IMR-90 (cell line): ENCODE results near the gene TOR4A. TPM values are rescaled to one million over a fixed set of nuclear protein-coding genes. Genes with fewer than 3 reads are reported as not detected.
A peak's percentile ranks its signal among the peaks of the same experiment; 100 is the strongest.

Experiments used
- ATAC-seq: fragments of 200-7000 bp; cut with Tn5 transposase; 2 replicates; pipeline ENCODE4 v1.9.1; 2020; ENCODE audit warnings: low read depth, mild to moderate bottlenecking, moderate library complexity
- BruUV-seq: library from RNA; stranded (reverse); fragments of 400-500 nt; replicated peaks from 2 replicates; lab custom pipeline; 2021; lab: Mats Ljungman, UMichigan
- CTCF ChIA-PET: fragments of 300-600 bp; formaldehyde crosslinking; extraction: SDS; loops from one replicate; lab custom pipeline; 2021; ENCODE audit warnings: antibody characterized with exemption; lab: Yijun Ruan, JAX
- POLR2A ChIA-PET: fragments of 300-600 bp; sonication (Branson Sonifier 250); formaldehyde crosslinking; loops from one replicate; lab custom pipeline; 2022; ENCODE audit warnings: antibody characterized with exemption; ENCODE audit not compliant: unreplicated experiment; lab: Charles Lee
- DNase-seq: peaks from one replicate; pipeline ENCODE4 v3.0.0; 2013
- H2AFZ ChIP-seq: replicated peaks from 2 replicates; pipeline ENCODE3; 2013; ENCODE audit warnings: low read length, mild to moderate bottlenecking; ENCODE audit not compliant: poor library complexity
- H2AK5ac ChIP-seq: 2 replicates; pipeline ENCODE4 v1.6.1; 2013; ENCODE audit warnings: low read depth, low read length, inconsistent platforms
- H2AK9ac ChIP-seq: replicated peaks from 2 replicates; pipeline ENCODE3; 2013; ENCODE audit warnings: mild to moderate bottlenecking, low read depth, low read length, moderate library complexity; ENCODE audit not compliant: poor library complexity
- H2BK120ac ChIP-seq: 2 replicates; pipeline ENCODE4 v1.6.1; 2013; ENCODE audit warnings: low read depth, low read length, inconsistent platforms
- H2BK15ac ChIP-seq: 3 replicates; pipeline ENCODE4 v1.6.1; 2013; ENCODE audit warnings: low read depth, low read length, inconsistent platforms
- H2BK20ac ChIP-seq: 2 replicates; pipeline ENCODE4 v1.6.1; 2013; ENCODE audit warnings: low read depth, mild to moderate bottlenecking, inconsistent platforms, low read length, moderate library complexity
- H2BK5ac ChIP-seq: 2 replicates; pipeline ENCODE4 v1.6.1; 2013; ENCODE audit warnings: mild to moderate bottlenecking, low read depth, low read length, inconsistent platforms; ENCODE audit not compliant: poor library complexity, severe bottlenecking
- H3K14ac ChIP-seq: replicated peaks from 2 replicates; pipeline ENCODE4 v1.6.1; 2013; ENCODE audit warnings: low read depth, low read length, inconsistent platforms
- H3K18ac ChIP-seq: 2 replicates; pipeline ENCODE4 v1.6.1; 2013; ENCODE audit warnings: low read depth, low read length, control low read depth
- H3K23ac ChIP-seq: 2 replicates; pipeline ENCODE4 v1.6.1; 2013; ENCODE audit warnings: low read depth, low read length, inconsistent platforms
- H3K27ac ChIP-seq: 2 replicates; pipeline ENCODE4 v1.5.1; 2013; ENCODE audit warnings: mild to moderate bottlenecking, control low read depth, low read length; ENCODE audit not compliant: insufficient read depth
- H3K27me3 ChIP-seq: 2 replicates; pipeline ENCODE4 v1.6.1; 2013; ENCODE audit warnings: low read length; ENCODE audit not compliant: control insufficient read depth, insufficient read depth
- H3K36me3 ChIP-seq: 2 replicates; pipeline ENCODE4 v1.6.1; 2013; ENCODE audit warnings: low read length, mixed read lengths; ENCODE audit not compliant: control insufficient read depth, insufficient read depth
- H3K4ac ChIP-seq: 2 replicates; pipeline ENCODE4 v1.6.1; 2013; ENCODE audit warnings: low read depth, low read length, inconsistent platforms
- H3K4me1 ChIP-seq: 2 replicates; pipeline ENCODE4 v1.6.1; 2013; ENCODE audit warnings: low read length, mixed read lengths; ENCODE audit not compliant: control insufficient read depth, insufficient read depth
- H3K4me2 ChIP-seq: 2 replicates; pipeline ENCODE4 v1.6.1; 2013; ENCODE audit warnings: low read depth, mild to moderate bottlenecking, control low read depth, low read length, moderate library complexity
- H3K4me3 ChIP-seq: 2 replicates; pipeline ENCODE4 v1.5.1; 2013; ENCODE audit warnings: low read depth, mild to moderate bottlenecking, control low read depth, low read length, moderate library complexity; ENCODE audit not compliant: insufficient read depth
- H3K56ac ChIP-seq: 2 replicates; pipeline ENCODE4 v1.6.1; 2013; ENCODE audit warnings: low read length, inconsistent platforms; ENCODE audit not compliant: insufficient read depth; ENCODE audit errors: extremely low read depth
- H3K79me1 ChIP-seq, 2 experiments: 2 replicates each; pipeline ENCODE4 v1.6.1; 2013; ENCODE audit warnings: low read length in 2 of 2, inconsistent platforms in 1 of 2, low read depth in 1 of 2
- H3K9ac ChIP-seq: 2 replicates; pipeline ENCODE4 v1.6.1; 2013; ENCODE audit warnings: low read depth, low read length, control low read depth
- H3K9me1 ChIP-seq: 2 replicates; pipeline ENCODE4 v1.6.1; 2013; ENCODE audit warnings: low read length, inconsistent platforms; ENCODE audit not compliant: insufficient read depth
- H3K9me3 ChIP-seq: 2 replicates; pipeline ENCODE4 v1.6.1; 2013; ENCODE audit warnings: low read length; ENCODE audit not compliant: control insufficient read depth, insufficient read depth
- H4K20me1 ChIP-seq: 2 replicates; pipeline ENCODE4 v1.6.1; 2013; ENCODE audit warnings: low read length, inconsistent platforms; ENCODE audit not compliant: insufficient read depth
- H4K5ac ChIP-seq: 2 replicates; pipeline ENCODE4 v1.6.1; 2013; ENCODE audit warnings: mild to moderate bottlenecking, low read depth, low read length, control low read depth
- H4K8ac ChIP-seq, 2 experiments: 2 replicates each; pipeline ENCODE4 v1.6.1; 2013; ENCODE audit warnings: low read depth in 2 of 2, low read length in 2 of 2, control low read depth in 1 of 2, inconsistent platforms in 1 of 2
- H4K91ac ChIP-seq: 2 replicates; pipeline ENCODE4 v1.6.1; 2013; ENCODE audit warnings: low read depth, low read length, inconsistent platforms; ENCODE audit not compliant: insufficient read depth
- BHLHE40 ChIP-seq: fragments of 150-350 bp; IDR thresholded peaks from 2 replicates; pipeline ENCODE4 v1.6.1; 2016; ENCODE audit warnings: mild to moderate bottlenecking, low read depth, low read length
- ELK1 ChIP-seq: fragments of 150-350 bp; IDR thresholded peaks from 2 replicates; pipeline ENCODE4 v1.6.1; 2016; ENCODE audit warnings: low read depth, mild to moderate bottlenecking, low read length, moderate library complexity, borderline replicate concordance
- FOS ChIP-seq: fragments of 150-350 bp; IDR thresholded peaks from 2 replicates; pipeline ENCODE4 v1.6.1; 2016; ENCODE audit warnings: low read depth, low read length
- MAFK ChIP-seq: IDR thresholded peaks from 2 replicates; pipeline ENCODE4 v1.6.1; 2012; ENCODE audit warnings: low read depth, low read length, improper control_type of control experiment
- MXI1 ChIP-seq: IDR thresholded peaks from 2 replicates; pipeline ENCODE4 v1.6.1; 2012; ENCODE audit warnings: low read depth, mild to moderate bottlenecking, low read length, moderate library complexity, borderline replicate concordance
- RAD21 ChIP-seq: IDR thresholded peaks from 2 replicates; pipeline ENCODE4 v1.6.1; 2012; ENCODE audit warnings: low read length, improper control_type of control experiment
- RCOR1 ChIP-seq: IDR thresholded peaks from 2 replicates; pipeline ENCODE4 v1.6.1; 2012; ENCODE audit warnings: mild to moderate bottlenecking, low read length, improper control_type of control experiment; ENCODE audit not compliant: insufficient replicate concordance
- WGBS, 2 experiments: methylation state at CpG; one replicate each; pipeline versions ENCODE4 v1.1.5 to v1.1.7; 2013; ENCODE audit warnings: missing lambda C conversion rate in 2 of 2; ENCODE audit not compliant: insufficient read length in 1 of 2; ENCODE audit errors: extremely low coverage in 2 of 2; 5-methylcytosine and 5-hydroxymethylcytosine counted together
- dilution Hi-C: fragments of 300-500 bp; cut with HindIII; formaldehyde crosslinking; loops from one replicate; pipeline ENCODE4 v1.14.3; 2018; ENCODE audit warnings: low sequenced_read_pairs; ENCODE audit not compliant: unreplicated experiment
- in situ Hi-C: fragments of 300-500 bp; cut with MboI; formaldehyde crosslinking; loops from 3 replicates; pipeline ENCODE4 v1.14.3; 2019; ENCODE audit warnings: low sequenced_read_pairs, inconsistent platforms, mixed read lengths
- intact Hi-C: fragments of 100-400 bp; cut with micrococcal nuclease; formaldehyde crosslinking; loops from 2 replicates; pipeline ENCODE4 v1.10.0; 2022
- polyA plus RNA-seq, 3 experiments: library from polyadenylated mRNA; depleted of rRNA; stranded (reverse); fragments of >200 nt; gene quantifications; 2 replicates each; pipeline ENCODE4 v1.2.3, GENCODE V29; 2012; ENCODE audit warnings: low replicate concordance in 1 of 3
- total RNA-seq: library from RNA; depleted of rRNA; stranded (reverse); fragments of >200 nt; gene quantifications from 2 replicates; pipeline ENCODE4 v1.2.3, GENCODE V29; 2012

The TOR4A gene
- total and polyA plus RNA-seq, 2 of the 4 experiments (the other 2 are of a cell fraction), result 9.7 to 22.9 TPM

- no peak overlapping the region for H2BK5ac ChIP-seq
- in situ Hi-C loops, result no loop called here
- no peak overlapping the region for H4K5ac ChIP-seq
- H3K18ac ChIP-seq, result no peak overlapping the region
- H2AK9ac ChIP-seq, result peak overlapping the region; percentile 50
- H3K9me1 ChIP-seq, result no peaks in the 10 kb centered on the region
- H3K4me1 ChIP-seq, result peaks cover 5% of the 10 kb centered on the region; the same call in 1 of the 2 replicates
- no peak for TF ChIP-seq ELK1
- no peak for TF ChIP-seq RCOR1
- no peak for TF ChIP-seq FOS
- TF ChIP-seq BHLHE40, result no peak
- no peak for TF ChIP-seq MAFK
- TF ChIP-seq MXI1, result no peak
- TF ChIP-seq RAD21, result no peak
- H3K27ac ChIP-seq, result no peak overlapping the region
- no peak overlapping the region for H2BK20ac ChIP-seq
- peaks cover 8 to 27% of the 10 kb centered on the region in 2 experiments; a peak in 3 of 4 replicates for H3K79me1 ChIP-seq
- no peak overlapping the region for H3K23ac ChIP-seq
- DNase-seq (no peak), ATAC-seq (no peak)
- no peak overlapping the region for H3K56ac ChIP-seq
- no peaks in the 10 kb centered on the region for H3K36me3 ChIP-seq
- no peak overlapping the region for H4K8ac ChIP-seq
- no peak overlapping the region for H3K4me2 ChIP-seq
- no peak overlapping the region for H3K4me3 ChIP-seq
- 0 out of 2 replicates have a peak, but pooled peaks cover 1% of the 10 kb centered on the region for H3K27me3 ChIP-seq
- peaks cover 6% of the 10 kb centered on the region; the same call in 1 of the 2 replicates for H4K20me1 ChIP-seq
- H2BK120ac ChIP-seq, result no peak overlapping the region
- H4K91ac ChIP-seq, result no peak overlapping the region
- H3K4ac ChIP-seq, result no peak overlapping the region
- no TSS peak for BruUV-seq
- no peak overlapping the region for H3K9ac ChIP-seq
- POLR2A ChIA-PET, result no interaction called here
- 84% methylated on average over 12 of the region's 18 CpGs; no CpG with 5 or more reads in 1 of the 2 experiments for WGBS, 2 experiments
- CTCF ChIA-PET, result no interaction called here
- H2AK5ac ChIP-seq, result no peak overlapping the region
- no peak overlapping the region for H2BK15ac ChIP-seq
- dilution Hi-C loops, result no loop called here
- H3K9me3 ChIP-seq, result no peaks in the 10 kb centered on the region
- H2AFZ ChIP-seq, result peak overlapping the region; percentile 56
- H3K14ac ChIP-seq, result no peak overlapping the region
- intact Hi-C loops, result no loop called here
Measured at GRCh38 chr9:137234758-137235423, 42.6 kb upstream of the TOR4A start.
